GM18907 (cell line): ENCODE results near the gene ZNF592.
"Not testable (repeated sequence)": the region's sequence is repeated elsewhere in the genome, so short reads cannot be mapped to it uniquely, and the experiment has no call there.

Experiments used
- ATAC-seq: cut with Tn5 transposase; IDR thresholded peaks from one replicate; pipeline ENCODE4 v1.9.1; 2021; ENCODE audit warnings: mild to moderate bottlenecking, moderate library complexity; ENCODE audit not compliant: unreplicated experiment

The ZNF592 gene

DNA sequence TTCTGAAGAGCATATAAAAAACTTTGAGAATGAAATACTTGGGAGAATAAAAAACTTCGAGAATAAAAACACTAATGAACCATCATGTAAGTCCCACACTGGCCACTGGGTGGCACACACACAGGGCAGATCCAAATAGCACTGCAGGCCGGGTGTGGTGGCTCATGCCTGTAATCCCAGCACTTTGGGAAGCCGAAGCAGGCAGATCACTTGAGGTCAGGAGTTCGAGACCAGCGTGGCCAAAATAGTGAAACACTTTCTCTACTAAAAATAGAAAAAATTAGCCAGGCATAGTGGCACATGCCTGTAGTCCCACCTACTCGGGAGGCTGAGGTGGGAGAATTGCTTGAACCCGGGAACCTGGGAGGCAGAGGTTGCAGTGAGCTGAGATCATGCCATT, 97.2 kb downstream of the ZNF592 start:
- not testable (repeated sequence) for ATAC-seq

DNA sequence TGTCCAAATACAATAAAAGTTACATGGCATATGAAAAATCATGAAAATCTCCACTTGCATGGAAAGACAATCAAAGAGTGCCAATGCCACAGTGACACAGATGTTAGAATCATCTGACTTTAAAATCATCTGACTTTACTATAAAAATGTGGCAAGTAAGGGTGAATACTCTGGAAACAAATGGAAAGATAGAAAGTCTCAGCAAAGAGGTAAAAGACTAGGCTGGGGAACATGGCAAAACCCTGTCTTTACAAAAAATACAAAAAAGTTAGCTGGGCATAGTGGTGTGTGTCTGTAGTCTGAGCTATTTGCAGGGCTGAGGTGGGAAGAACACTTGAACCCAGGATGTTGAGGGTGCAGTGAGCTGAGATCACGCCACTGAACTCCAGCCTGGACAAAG, 97.9 kb downstream of the ZNF592 start:
- ATAC-seq, result no peak

- ATAC-seq, result no peak
Observed at GRCh38 chr15:84847382-84847781, 99.0 kb downstream of the ZNF592 start.

GRCh38 chr15:84852212-84852611, 103.8 kb downstream of the ZNF592 start:
- ATAC-seq, result no peak

GRCh38 chr15:84855136-84855535, 106.7 kb downstream of the ZNF592 start:
- no peak for ATAC-seq

DNA sequence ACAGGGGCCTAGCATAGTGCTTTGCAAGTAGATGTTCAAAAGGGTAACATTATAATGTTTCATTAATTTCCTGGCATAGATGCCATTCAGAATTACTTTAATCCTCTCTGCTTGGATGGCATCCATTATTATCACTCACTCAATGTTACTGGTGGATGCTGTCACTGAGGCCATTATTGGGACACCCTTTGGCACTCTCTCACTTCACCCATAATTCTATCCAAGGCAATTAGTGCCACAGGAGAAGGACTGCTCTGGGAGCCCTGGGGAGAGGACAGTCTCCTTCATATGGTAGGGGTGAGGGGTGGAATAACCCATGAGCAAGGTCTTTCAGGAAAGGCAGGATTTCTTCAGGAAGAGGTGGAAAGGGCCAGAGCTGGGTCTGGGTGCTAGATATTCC, 107.4 kb downstream of the ZNF592 start:
- ATAC-seq, result no peak
